ENCODE measurements around the gene SLC15A2.
A peak's percentile ranks its signal among the peaks of the same experiment; 100 is the strongest.
"Not testable (repeated sequence)": the region's sequence is repeated elsewhere in the genome, so short reads cannot be mapped to it uniquely, and the experiment has no call there.

Gene SLC15A2

DNA sequence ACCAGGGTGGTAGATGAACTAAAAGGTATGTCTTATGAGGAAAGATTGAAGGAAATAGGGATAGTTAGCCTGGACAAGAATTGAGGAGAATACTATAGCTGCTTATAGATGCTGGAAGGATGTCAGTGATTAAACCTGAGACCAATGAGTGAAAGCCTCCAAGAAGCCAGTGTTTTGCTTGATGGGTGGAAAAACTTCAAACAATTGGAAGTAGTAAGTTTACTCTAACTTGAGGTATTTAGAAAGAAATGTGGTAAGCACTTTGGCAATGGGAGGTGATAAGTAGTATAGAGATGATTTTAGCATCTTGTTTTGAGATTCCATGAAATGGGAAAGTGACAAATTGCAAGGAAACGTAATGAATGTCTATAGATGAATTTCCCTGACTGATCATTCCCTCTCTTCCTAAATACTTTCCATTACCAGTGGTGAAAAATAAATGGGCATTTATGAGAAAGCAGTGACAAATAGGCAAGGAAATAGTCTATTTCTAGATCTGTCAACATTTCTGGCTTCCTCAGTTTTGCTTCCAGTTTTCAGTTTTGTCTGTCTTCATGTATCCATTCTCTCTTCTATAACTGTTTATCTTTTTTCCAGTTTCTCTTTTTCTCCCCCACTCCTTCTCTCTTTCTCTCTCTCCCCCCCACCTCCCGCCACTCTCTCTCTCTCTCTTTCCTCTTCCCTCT lies 19.2 kb downstream of the SLC15A2 start:
- H3K27me3 Mint-ChIP-seq, result no peaks in the 10 kb centered on the region
- ATAC-seq (no peak), DNase-seq (no peak)
- no peaks in the 10 kb centered on the region for H3K4me1 Mint-ChIP-seq
- no peak overlapping the region for H3K4me3 Mint-ChIP-seq
- H3K9me3 Mint-ChIP-seq, result peaks cover 0 to 2% of the 10 kb centered on the region in 2 donors
- H3K27ac Mint-ChIP-seq, result no peak overlapping the region

DNA sequence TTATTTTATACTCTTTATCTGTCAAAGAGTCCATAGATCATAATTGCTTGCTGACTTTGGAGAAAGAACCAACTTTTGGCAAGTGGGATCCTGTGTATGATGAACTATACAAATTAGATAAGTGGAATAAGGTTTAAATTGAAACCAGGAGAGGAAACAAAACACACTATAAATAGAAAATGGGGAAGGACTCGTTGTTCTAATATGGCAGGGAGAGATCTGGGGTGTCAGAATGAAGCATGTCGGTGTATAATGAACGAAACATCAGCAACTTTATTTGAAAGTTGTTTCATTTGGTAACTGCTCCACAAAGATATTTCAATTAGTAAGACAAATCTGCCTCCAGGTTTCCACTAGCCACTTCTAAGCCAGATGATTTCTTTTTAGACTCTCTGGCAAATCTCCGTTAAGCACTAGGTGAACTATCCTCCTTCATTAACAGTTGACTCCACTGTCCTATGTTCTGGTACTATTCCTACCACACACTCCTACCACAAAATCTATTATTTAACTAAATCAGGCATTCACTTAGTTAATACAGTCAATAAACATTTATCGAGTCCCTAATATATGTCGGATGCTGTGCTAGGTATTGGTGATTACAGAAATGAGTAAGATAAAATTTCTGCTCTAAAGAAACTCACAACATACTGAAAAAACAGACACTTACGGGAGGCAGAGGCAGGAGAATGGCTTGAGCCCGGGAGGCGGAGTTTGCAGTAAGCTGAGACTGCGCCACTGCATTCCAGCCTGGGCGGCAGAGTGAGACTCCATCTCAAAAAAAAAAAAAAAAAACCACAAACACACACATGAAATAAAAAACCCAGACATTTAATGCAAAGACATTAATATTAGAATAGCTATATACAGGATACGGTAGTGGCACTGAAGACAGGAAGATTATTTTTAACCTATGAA lies 20.1 kb downstream of the SLC15A2 start:
- Mint-ChIP-seq H3K4me3 (no peak overlapping the region), H3K9me3 (no peaks in the 10 kb centered on the region), H3K27me3 (no peaks in the 10 kb centered on the region), H3K27ac (peak overlapping the region in 1 of 2 donors; percentile 15), H3K4me1 (no peaks in the 10 kb centered on the region)
- DNase-seq (no peak), ATAC-seq (no peak)

DNA sequence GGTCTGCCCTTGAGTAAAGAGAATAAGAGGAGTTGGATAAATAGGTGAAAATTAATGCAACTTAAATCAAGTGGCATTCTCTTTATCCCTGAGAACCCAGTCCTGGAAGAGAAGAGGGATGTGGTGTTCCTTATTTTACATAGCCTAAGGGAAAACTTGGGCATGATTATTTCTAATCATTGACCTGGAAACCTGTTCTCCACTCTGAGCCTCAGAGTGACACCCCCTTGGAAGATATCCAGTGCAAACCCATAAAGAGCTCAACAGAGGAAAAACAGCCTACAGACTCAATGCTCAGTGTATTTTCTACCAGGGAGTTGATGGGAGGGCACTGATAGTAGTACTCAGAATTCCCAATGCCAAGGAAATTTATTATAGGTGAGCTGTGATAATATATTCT lies 22.0 kb downstream of the SLC15A2 start:
- Mint-ChIP-seq H3K27me3 (no peaks in the 10 kb centered on the region), H3K4me3 (no peak overlapping the region), H3K27ac (no peak overlapping the region), H3K9me3 (no peaks in the 10 kb centered on the region), H3K4me1 (no peaks in the 10 kb centered on the region)
- DNase-seq (no peak), ATAC-seq (no peak)

DNA sequence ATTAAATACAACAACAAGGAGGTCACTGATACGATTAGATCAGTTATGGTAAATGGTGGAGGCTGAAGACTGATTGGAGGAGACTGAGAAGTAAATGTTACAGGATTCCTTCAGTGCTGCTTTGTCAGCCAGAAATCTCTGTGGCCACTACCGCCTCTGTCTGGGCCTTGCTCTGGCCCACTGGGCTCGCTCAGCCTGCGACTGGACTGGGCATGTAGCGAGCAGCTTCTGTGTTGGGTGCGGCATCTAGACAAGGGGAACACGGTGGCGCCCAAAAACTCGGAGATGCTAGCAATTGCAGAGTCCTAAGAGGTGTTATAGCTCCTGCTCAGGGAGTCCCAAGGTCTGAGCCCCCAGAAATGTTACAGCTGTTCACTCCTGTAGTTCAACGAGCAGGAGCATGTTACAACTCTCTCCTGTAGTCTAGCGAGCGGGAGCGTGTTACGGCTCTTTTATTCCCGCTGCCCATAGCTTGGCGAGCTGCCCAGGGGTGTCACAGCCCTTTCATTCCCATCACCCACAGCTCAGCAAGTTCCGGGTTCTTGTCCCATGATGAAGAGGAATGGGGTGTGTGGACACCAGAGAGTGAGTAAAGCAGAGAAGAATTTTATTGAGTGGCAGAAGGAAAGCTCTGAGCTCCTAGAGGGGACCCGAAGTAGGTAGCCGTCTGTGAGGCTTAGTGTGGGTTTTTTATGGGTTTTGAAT lies 24.7 kb downstream of the SLC15A2 start:
- no peaks in the 10 kb centered on the region for H3K4me1 Mint-ChIP-seq
- no peak for ATAC-seq
- no peak overlapping the region for H3K27ac Mint-ChIP-seq
- no peaks in the 10 kb centered on the region for H3K27me3 Mint-ChIP-seq
- DNase-seq, result no peak
- no peak overlapping the region for H3K4me3 Mint-ChIP-seq
- H3K9me3 Mint-ChIP-seq, result no peaks in the 10 kb centered on the region

DNA sequence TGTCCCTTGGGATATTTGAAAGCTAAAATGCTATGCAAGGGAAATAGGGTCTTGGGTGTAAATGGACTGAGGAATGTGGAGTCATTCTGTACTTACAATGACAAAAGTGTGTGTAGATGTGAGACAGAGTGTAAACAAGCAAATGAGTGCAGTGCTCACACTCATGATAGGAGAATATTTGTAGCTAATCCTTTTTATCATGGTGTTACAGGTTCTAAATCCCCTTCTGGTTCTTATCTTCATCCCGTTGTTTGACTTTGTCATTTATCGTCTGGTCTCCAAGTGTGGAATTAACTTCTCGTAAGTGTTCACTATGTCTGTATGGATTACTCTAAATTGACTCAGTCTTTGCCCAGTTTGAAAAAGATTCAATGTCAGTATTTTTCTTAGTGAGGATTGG lies 30.5 kb downstream of the SLC15A2 start:
- H3K9me3 Mint-ChIP-seq, result no peaks in the 10 kb centered on the region
- H3K4me1 Mint-ChIP-seq, result no peaks in the 10 kb centered on the region
- H3K4me3 Mint-ChIP-seq, result no peak overlapping the region
- H3K27me3 Mint-ChIP-seq, result no peaks in the 10 kb centered on the region
- DNase-seq, result no peak
- no peak for ATAC-seq
- no peak overlapping the region for H3K27ac Mint-ChIP-seq

DNA sequence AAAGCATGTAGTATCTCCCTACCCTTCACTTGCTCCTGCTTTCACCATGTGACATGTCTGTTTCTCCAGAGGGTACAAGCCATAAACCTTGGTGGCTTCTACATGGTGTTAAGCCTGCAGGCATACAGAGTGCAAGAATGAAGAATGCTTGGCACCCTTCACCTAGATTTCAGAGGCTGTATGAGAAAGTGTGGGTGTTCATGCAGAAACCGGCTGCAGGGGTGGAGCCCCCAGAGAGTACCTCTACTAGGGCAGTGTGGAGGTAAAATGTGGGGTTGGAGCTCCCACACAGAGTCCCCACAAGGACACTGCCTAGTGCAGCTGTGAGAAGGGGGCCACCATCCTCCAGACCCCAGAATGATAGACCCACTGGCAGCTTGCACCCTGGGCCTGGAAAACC lies 32.2 kb downstream of the SLC15A2 start:
- Mint-ChIP-seq H3K27me3 (no peaks in the 10 kb centered on the region), H3K9me3 (no peaks in the 10 kb centered on the region), H3K4me3 (no peak overlapping the region), H3K4me1 (no peaks in the 10 kb centered on the region), H3K27ac (no peak overlapping the region)
- ATAC-seq, result no peak
- no peak for DNase-seq

DNA sequence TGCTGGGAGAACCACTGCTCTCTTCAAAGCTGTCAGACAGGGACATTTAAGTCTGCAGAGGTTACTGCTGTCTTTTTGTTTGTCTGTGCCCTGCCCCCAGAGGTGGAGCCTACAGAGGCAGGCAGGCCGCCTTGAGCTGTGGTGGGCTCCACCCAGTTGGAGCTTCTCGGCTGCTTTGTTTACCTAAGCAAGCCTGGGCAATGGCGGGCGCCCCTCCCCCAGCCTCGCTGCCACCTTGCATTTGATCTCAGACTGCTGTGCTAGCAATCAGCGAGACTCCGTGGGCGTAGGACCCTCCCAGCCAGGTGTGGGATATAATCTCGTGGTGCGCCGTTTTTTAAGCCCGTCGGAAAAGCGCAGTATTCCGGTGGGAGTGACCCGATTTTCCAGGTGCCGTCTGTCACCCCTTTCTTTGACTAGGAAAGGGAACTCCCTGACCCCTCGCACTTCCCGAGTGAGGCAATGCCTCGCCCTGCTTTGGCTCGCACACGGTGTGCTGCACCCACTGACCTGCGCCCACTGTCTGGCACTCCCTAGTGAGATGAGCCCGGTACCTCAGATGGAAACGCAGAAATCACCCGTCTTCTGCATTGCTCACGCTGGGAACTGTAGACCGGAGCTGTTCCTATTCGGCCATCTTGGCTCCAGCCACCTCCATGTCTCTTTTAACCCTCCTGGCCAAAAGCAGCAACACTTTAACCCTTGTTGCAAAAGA lies 44.1 kb downstream of the SLC15A2 start:
- not testable (repeated sequence) for H3K27me3 Mint-ChIP-seq, DNase-seq, H3K4me3 Mint-ChIP-seq, H3K9me3 Mint-ChIP-seq, ATAC-seq, H3K4me1 Mint-ChIP-seq, H3K27ac Mint-ChIP-seq

DNA sequence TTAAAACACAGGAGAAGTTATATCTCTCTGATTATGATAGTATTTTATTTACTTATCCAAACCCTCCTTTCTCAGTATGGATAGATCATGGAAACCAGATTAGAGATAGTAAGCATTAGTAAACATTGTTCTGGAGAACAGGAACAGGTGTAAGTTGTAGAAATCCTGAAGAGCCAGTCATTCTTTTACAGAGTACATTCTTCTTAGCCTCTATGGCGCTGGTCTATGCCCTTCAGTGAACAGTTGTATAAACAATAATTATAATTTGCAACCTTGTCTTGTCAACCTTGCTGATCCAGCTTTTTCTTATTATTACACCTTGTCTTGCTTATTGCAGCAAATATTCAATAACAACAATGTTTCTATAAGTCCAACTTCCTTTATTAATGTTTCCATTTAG lies 47.4 kb downstream of the SLC15A2 start:
- H3K27me3 Mint-ChIP-seq, result no peaks in the 10 kb centered on the region
- no peak overlapping the region for H3K27ac Mint-ChIP-seq
- H3K4me3 Mint-ChIP-seq, result no peak overlapping the region
- no peaks in the 10 kb centered on the region for H3K4me1 Mint-ChIP-seq
- no peaks in the 10 kb centered on the region for H3K9me3 Mint-ChIP-seq
- no peak for ATAC-seq
- DNase-seq, result no peak

DNA sequence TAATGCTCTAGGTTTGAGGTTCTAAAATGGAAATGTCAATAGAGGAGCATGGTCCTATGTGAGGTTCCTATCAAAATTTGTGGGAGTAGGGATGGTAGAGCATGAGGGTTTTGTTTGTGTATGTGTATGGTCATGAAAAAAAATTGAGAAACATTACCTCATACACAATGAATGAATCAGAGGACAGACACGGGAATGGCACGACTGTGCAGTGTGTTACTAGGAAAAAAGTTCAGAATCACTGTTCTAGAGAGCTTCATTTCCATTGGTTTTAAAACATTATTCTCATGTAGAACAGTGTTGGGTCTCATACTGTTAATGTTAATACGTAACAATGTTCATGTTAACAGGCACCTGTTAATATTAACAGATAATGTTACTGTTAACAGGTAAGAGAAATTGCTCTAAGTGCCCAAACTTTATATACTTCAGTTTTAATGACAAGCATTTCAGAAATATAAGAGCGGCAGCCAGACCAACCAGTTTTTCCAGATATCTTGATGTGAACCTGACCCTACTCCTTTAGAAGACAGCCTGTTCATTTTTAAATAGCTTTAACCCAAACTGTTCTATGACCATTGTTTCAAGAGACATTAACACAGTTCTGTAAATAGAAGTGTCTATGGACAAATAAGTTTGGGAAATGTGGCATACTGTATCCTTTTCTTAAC lies 48.0 kb downstream of the SLC15A2 start:
- Mint-ChIP-seq H3K27ac (no peak overlapping the region), H3K4me3 (no peak overlapping the region), H3K27me3 (no peaks in the 10 kb centered on the region), H3K4me1 (no peaks in the 10 kb centered on the region), H3K9me3 (no peaks in the 10 kb centered on the region)
- no peak for ATAC-seq
- no peak for DNase-seq

DNA sequence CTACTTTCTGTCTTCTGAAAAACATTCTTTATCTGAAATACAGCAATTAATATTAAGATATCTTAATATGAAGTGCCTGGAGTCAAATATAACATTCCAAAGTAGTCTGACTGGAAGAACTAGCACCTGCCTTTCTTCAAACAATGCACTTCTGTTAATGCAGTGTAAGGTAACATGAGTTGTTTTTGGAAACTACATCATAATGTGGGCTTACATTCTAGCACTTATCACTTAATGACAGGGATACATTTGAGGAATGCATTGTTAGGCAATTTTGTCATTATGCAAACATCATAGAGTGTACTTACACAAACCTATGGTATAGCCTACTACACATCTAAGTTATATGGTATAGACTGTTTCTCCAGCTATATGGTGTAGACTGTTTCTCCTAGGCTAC lies 49.2 kb downstream of the SLC15A2 start:
- no peaks in the 10 kb centered on the region for H3K4me1 Mint-ChIP-seq
- no peak for ATAC-seq
- no peak overlapping the region for H3K4me3 Mint-ChIP-seq
- no peaks in the 10 kb centered on the region for H3K27me3 Mint-ChIP-seq
- H3K9me3 Mint-ChIP-seq, result no peaks in the 10 kb centered on the region
- DNase-seq, result no peak
- H3K27ac Mint-ChIP-seq, result no peak overlapping the region

DNA sequence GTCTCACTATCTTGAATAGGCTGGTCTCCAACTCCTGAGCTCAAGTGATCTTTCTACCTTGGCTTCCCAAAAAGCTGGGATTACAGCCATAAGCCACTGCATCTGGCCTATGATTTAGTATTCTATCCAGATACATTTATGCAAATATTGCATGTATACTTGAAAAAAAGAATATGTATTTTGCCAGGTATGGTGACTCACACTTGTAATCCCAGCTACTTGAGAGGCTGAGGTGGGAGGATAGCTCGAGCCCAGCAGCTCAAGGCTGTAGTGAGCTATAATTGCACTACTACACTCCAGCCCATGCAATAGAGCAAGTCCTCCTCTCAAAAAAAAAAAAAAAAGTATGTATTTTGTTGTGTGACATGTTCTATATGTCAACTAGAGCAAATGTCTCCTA lies 54.4 kb downstream of the SLC15A2 start:
- H3K27me3 Mint-ChIP-seq, result no peaks in the 10 kb centered on the region
- no peaks in the 10 kb centered on the region for H3K4me1 Mint-ChIP-seq
- DNase-seq, result no peak
- peaks cover 18 to 20% of the 10 kb centered on the region in 2 donors for H3K9me3 Mint-ChIP-seq
- H3K4me3 Mint-ChIP-seq, result no peak overlapping the region
- H3K27ac Mint-ChIP-seq, result no peak overlapping the region
- no peak for ATAC-seq

DNA sequence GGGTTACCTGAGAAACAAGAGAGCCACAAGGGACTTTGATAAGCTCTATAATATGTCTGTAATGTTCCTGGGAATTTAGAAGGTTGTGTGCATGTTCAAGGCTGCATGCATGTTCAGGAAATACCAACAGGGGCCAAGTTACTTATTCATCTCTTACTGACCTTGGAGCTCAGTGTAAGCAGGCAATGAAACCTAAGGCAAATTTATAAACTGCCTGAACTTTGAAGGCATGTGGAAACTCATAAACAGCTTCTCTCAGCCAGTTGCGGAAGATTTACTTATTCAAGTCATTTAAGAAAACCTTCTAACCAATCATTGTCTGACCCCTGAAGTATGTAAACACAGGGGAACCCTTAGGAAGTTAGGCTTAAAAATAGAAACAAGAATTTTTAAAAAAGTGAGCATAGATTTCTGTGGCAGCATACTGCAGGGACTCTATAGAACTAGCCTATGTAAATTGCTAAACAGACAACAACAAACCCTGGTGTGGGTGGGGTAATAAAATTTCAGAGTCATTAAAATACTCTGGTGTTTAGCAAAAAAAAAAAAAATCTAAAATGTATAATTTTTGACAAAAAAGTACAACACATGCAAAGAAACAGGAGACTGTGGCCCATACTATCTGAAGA lies 57.2 kb downstream of the SLC15A2 start:
- DNase-seq (no peak), ATAC-seq (no peak)
- Mint-ChIP-seq H3K9me3 (peaks cover 20 to 23% of the 10 kb centered on the region in 2 donors), H3K27ac (no peak overlapping the region), H3K27me3 (no peaks in the 10 kb centered on the region), H3K4me3 (no peak overlapping the region), H3K4me1 (no peaks in the 10 kb centered on the region)

DNA sequence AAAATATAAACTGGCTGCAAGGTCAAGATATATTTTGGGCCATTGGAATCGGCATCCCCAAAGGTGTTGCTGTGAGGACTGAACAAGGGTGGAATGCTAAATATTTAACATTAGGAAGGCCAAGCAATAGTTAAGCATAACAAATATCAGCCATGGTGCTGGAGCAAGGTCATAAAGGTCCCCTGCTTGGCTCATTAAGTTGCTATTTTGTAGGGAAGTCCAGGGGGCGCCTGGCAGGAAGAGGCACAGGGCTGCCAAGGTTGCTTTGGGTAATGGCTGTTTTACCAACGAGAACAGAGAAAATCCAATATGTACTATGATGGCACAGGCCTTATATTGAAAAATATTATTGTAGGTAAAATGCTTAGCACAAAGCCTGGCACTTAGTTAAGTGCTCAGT lies 62.2 kb downstream of the SLC15A2 start:
- no peak overlapping the region for H3K27ac Mint-ChIP-seq
- DNase-seq, result no peak

DNA sequence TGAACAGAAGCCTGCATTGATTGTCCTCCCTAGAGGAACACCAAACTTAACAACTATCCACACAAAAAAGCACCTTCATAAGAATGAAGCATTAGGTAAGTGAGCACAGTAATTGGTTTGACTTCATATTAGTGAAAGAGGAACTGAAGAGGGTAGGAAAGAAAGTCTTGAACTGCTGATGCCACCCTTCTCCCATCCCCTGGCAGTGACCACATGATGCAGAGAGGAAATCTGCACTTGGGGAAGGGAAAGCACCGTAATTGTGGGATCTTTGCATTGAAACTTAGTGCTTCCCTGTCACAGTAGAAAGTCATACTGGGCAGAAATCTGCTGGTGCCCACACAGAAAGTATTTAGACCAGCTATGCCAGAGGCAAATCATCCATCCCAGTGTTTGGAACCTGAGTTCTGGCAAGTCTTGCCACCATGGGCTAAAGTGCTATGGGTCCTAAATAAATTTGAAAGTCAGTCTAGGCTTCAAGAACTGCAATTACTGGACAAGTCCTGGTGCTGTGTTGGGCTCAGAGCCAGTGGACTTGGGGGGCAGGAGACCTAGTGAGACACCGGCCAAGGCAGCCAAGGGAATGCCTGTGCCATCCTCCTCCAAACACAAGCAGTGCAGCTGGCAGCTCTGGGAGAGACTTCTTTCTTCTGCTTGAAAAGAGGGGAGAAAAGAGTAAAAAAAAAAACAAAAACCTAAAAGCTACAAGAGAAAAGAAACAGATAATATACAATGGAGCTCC lies 63.6 kb downstream of the SLC15A2 start:
- H3K4me3 Mint-ChIP-seq, result no peak overlapping the region

More for the DNA sequence above, 62.2 kb downstream of the SLC15A2 start:
- no peaks in the 10 kb centered on the region for H3K4me1 Mint-ChIP-seq
- H3K27me3 Mint-ChIP-seq, result peaks cover 5% of the 10 kb centered on the region
- ATAC-seq, result no peak
- H3K4me3 Mint-ChIP-seq, result no peak overlapping the region
- peaks cover 23 to 34% of the 10 kb centered on the region in 2 donors for H3K9me3 Mint-ChIP-seq

More for the DNA sequence above, 63.6 kb downstream of the SLC15A2 start:
- Mint-ChIP-seq H3K9me3 (peaks cover 22 to 28% of the 10 kb centered on the region in 2 donors), H3K27me3 (peaks cover 5% of the 10 kb centered on the region), H3K27ac (no peak overlapping the region), H3K4me1 (no peaks in the 10 kb centered on the region)
- ATAC-seq, result no peak
- DNase-seq, result no peak
